Stimulated activated CD8-positive, alpha-beta memory T cell treated with anti-CD3 and anti-CD28 coated beads, Interleukin-12 subunit alpha, Interleukin-12 subunit beta, amount 100 ng/mL, for 4 hours (primary cell): ENCODE measurements around the gene TAF1B.

Experiments used
- DNase-seq: peaks from one replicate; pipeline ENCODE4 v3.0.0-alpha.2; 2020; ENCODE audit warnings: low read depth

TAF1B gene

GRCh38 chr2:9808334-9809063 lies 34.8 kb upstream of the TAF1B start:
- DNase-seq, result no peak

GRCh38 chr2:9809064-9809356 lies 34.3 kb upstream of the TAF1B start:
- DNase-seq, result no peak

GRCh38 chr2:9809448-9810088 lies 33.7 kb upstream of the TAF1B start:
- DNase-seq, result no peak

- DNase-seq, result no peak
Measured at GRCh38 chr2:9811216-9811615, 32.1 kb upstream of the TAF1B start.

- no peak for DNase-seq
Measured at GRCh38 chr2:9811679-9812511, 31.4 kb upstream of the TAF1B start.

- no peak for DNase-seq
Measured at GRCh38 chr2:9812945-9813311, 30.3 kb upstream of the TAF1B start.

- peak; percentile 39 for DNase-seq
Measured at GRCh38 chr2:9813312-9814128, 29.8 kb upstream of the TAF1B start.

- DNase-seq, result no peak
Measured at GRCh38 chr2:9814129-9814868, 29.0 kb upstream of the TAF1B start.

- DNase-seq, result no peak
Measured at GRCh38 chr2:9815076-9815475, 28.2 kb upstream of the TAF1B start.

- no peak for DNase-seq
Measured at GRCh38 chr2:9815844-9816279, 27.4 kb upstream of the TAF1B start.

- DNase-seq, result no peak
Measured at GRCh38 chr2:9818097-9818496, 25.2 kb upstream of the TAF1B start.

GRCh38 chr2:9819551-9819950 lies 23.7 kb upstream of the TAF1B start:
- no peak for DNase-seq

- no peak for DNase-seq
Measured at GRCh38 chr2:9820020-9820973, 23.0 kb upstream of the TAF1B start.

GRCh38 chr2:9821805-9822445 lies 21.3 kb upstream of the TAF1B start:
- DNase-seq, result no peak

GRCh38 chr2:9824441-9824840 lies 18.8 kb upstream of the TAF1B start:
- no peak for DNase-seq

GRCh38 chr2:9824956-9825720 lies 18.1 kb upstream of the TAF1B start:
- DNase-seq, result no peak

GRCh38 chr2:9826208-9826607 lies 17.1 kb upstream of the TAF1B start:
- DNase-seq, result no peak

GRCh38 chr2:9830685-9831410 lies 12.4 kb upstream of the TAF1B start:
- DNase-seq, result no peak
